GM23248 (cell line): ENCODE measurements around the gene TRAPPC2L.

Source experiments
- EZH2 ChIP-seq: fragments of 200-600 bp; sonication (generic); IDR thresholded peaks from 2 replicates; pipeline ENCODE4 v1.6.1; 2018; ENCODE audit warnings: antibody characterized with exemption, mild to moderate bottlenecking; ENCODE audit not compliant: insufficient read depth, poor library complexity, severe bottlenecking
- EZH2phosphoT487 ChIP-seq: fragments of 200-600 bp; sonication (generic); IDR thresholded peaks from 2 replicates; pipeline ENCODE4 v1.6.1; 2018; ENCODE audit warnings: antibody characterized with exemption, moderate library complexity, mild to moderate bottlenecking, low read depth; ENCODE audit not compliant: insufficient read depth

GRCh38 chr16:88839745-88840599 is 17.0 kb upstream of the TRAPPC2L start:
- TF ChIP-seq EZH2 (no peak), EZH2phosphoT487 (no peak)
